UCSD-AML1 (cell line): ENCODE measurements around the gene SEMA3C.

ENCODE experiments used
- DNase-seq: peaks from one replicate; lab custom pipeline; 2025; ENCODE audit not compliant: unreplicated experiment; lab: John Stamatoyannopoulos, UW

The SEMA3C gene

GRCh38 chr7:80858141-80858903, 60.5 kb downstream of the SEMA3C start:
- no peak for DNase-seq

- DNase-seq, result no peak
Measured at GRCh38 chr7:80856769-80857168, 62.1 kb downstream of the SEMA3C start.

- DNase-seq, result no peak
Measured at GRCh38 chr7:80851896-80852476, 66.9 kb downstream of the SEMA3C start.

- DNase-seq, result no peak
Measured at GRCh38 chr7:80848841-80849240, 70.0 kb downstream of the SEMA3C start.

- DNase-seq, result no peak
Measured at GRCh38 chr7:80847895-80848294, 71.0 kb downstream of the SEMA3C start.

GRCh38 chr7:80847027-80847426, 71.8 kb downstream of the SEMA3C start:
- DNase-seq, result no peak

GRCh38 chr7:80844916-80845315, 73.9 kb downstream of the SEMA3C start:
- no peak for DNase-seq

GRCh38 chr7:80843018-80843677, 75.7 kb downstream of the SEMA3C start:
- DNase-seq, result no peak

GRCh38 chr7:80842022-80842790, 76.6 kb downstream of the SEMA3C start:
- DNase-seq, result no peak

- DNase-seq, result no peak
Measured at GRCh38 chr7:80841423-80841955, 77.4 kb downstream of the SEMA3C start.

GRCh38 chr7:80840681-80841080, 78.2 kb downstream of the SEMA3C start:
- DNase-seq, result no peak

- DNase-seq, result no peak
Measured at GRCh38 chr7:80839855-80840254, 79.0 kb downstream of the SEMA3C start.

- DNase-seq, result no peak
Measured at GRCh38 chr7:80838643-80839042, 80.2 kb downstream of the SEMA3C start.

GRCh38 chr7:80837345-80837744, 81.5 kb downstream of the SEMA3C start:
- no peak for DNase-seq

- no peak for DNase-seq
Measured at GRCh38 chr7:80835251-80835650, 83.6 kb downstream of the SEMA3C start.

GRCh38 chr7:80833289-80834268, 85.3 kb downstream of the SEMA3C start:
- DNase-seq, result no peak

GRCh38 chr7:80832006-80832405, 86.8 kb downstream of the SEMA3C start:
- DNase-seq, result no peak

- no peak for DNase-seq
Measured at GRCh38 chr7:80830584-80831285, 88.1 kb downstream of the SEMA3C start.

- no peak for DNase-seq
Measured at GRCh38 chr7:80830010-80830409, 88.8 kb downstream of the SEMA3C start.
